Inflammatory macrophage treated with lipopolysaccharide for 4 hours (primary cell): ENCODE results near the gene FAM171A1.
"Not testable (repeated sequence)": the region's sequence is repeated elsewhere in the genome, so short reads cannot be mapped to it uniquely, and the experiment has no call there.

Experiments
- DNase-seq: peaks from one replicate; pipeline ENCODE4 v3.0.0-alpha.2; 2020

FAM171A1 gene

DNA sequence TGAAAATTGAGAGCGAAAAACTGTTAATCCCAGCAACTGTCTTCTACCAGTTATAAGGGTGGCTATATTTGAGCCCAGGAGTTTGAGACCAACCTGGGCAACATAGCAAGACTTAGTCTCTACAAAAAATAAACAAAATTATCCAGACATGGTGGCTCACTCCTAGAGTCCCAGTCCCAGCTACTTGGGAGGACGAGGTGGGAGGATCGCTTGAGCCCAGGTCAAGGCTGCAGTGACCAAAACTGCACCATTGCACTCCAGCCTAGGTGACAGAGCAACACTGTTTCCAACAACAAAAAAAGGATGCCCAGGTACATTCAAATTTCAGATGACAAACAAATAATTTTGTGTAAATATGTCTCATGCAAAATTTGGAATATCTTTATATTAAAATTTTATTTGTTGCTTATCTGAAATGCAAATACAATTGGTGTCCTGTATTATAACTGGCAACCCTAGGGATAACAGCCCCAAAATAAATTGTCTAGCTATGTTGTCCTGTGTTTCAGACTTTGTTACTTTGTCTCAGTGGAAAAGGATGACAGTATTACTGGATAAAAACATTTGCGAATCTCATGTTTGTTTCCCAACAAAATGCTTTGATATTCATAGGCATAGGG is 26.7 kb downstream of the FAM171A1 start:
- no peak for DNase-seq

DNA sequence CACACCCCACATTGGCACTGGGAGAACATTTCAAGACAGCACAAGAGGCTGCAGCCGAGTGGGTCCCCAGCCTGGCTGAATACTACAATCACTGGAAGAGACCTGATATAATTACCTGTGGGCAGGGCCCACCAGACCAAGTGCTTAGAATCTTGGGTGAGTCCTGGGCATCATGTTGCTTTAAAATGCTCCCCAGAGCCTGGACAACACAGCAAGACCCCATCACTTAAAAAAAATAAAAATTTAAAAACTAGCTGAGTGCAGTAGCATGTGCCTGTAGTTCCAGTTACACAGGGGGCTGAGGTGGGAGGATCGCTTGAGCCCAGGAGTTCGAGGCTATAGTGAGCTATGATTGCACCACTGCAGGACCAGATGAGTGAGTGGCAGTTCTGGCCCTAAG is 28.1 kb downstream of the FAM171A1 start:
- no peak for DNase-seq

DNA sequence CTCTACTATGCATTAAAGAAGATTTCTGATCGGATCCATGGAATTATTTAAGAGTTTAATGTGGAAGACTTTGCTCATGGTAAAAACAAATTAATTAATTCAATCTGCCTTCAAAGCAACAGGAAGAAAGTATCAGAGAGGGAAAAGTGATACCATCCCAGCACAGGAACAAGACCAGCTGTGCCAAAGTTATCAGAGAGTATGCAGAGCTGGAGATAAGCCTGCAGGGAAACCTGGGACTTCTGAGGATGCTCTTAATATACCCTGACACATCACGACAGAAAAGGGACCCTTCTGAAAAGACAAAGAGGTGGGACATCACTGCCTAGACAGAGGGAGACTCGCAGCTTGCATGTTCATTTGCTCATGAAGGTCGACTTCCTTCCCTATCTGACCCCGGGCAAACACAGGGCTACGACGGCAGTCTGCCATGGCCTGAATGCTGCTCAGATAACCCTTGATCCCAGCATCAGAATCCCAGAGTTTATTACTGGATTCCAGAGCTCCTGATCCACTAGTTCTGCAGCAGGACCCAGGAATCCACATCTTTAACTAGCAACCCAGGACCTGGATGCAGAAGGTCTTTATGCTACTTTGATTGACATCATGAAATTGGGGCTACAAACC is 29.5 kb downstream of the FAM171A1 start:
- no peak for DNase-seq

DNA sequence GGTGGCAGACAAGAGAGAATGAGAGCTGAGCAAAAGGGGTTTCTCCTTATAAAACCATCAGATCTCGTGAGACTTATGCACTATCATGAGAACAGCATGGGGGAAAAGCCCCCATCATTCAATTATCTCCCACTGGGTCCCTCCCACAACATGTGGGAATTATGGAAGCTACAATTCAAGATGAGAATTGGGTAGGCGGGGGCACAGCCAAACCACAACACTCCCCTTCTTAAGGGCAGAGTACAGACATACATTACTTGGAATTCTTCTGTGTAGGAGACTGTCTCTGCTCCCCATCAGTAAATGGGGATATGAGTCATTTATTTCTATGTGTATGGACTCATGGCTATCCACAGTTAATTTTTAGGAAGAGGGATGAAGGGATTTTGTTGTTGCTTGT is 31.2 kb downstream of the FAM171A1 start:
- DNase-seq: no peak

DNA sequence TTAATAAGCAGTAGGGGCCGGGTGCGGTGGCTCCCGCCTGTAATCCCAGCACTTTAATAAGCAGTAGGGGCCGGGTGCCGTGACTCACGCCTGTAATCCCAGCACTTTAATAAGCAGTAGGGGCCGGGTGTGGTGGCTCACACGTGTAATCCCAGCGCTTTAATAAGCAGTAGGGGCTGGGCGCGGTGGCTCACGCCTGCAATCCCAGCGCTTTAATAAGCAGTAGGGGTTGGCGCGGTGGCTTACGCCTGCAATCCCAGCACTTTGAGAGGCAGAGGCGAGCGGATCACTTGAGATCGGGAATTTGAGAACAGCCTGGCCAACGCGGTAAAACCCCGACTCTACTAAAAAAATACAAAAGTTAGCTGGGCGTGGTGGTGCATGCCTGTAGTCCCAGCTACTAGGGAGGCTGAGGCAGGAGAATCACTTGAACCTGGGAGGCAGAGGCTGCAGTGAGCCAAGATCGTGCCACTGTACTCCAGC is 33.6 kb downstream of the FAM171A1 start:
- DNase-seq: not testable (repeated sequence)

DNA sequence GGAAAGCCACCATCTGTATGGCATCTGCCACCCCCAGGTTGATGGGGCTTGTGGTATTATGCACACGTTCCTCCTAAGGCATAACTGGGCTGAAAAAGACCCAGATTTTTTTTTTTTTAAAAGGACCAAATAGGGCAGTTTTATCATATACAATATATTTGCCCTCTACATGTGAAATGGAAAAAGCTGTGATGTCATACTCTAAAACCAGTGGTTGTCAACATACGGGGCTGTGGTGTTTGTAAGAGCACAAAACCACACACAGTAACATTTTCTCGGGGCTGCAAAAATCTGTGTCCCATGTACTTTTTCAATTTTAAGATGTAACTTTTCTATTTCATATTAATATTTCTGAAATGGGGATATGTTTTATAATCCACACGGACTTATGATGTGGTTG is 34.9 kb downstream of the FAM171A1 start:
- no peak for DNase-seq

DNA sequence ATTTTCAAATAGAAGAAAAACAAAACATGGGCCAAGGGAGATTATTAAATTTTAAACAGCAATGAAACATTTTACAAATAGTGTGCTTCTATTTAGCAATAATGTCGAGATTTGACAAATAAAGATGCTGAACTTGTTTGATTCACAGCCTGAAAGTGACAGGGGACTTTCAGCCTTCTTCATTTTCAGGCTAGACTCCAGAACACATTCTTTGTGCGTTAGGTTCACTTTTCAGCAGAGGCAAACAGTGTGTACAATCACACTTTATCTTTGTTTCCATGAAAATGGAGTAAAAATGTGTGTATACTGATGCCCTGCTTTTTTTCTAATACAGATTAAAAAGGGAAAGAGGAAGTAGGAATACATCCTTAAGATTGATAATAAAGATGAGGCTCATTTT is 35.6 kb downstream of the FAM171A1 start:
- no peak for DNase-seq

DNA sequence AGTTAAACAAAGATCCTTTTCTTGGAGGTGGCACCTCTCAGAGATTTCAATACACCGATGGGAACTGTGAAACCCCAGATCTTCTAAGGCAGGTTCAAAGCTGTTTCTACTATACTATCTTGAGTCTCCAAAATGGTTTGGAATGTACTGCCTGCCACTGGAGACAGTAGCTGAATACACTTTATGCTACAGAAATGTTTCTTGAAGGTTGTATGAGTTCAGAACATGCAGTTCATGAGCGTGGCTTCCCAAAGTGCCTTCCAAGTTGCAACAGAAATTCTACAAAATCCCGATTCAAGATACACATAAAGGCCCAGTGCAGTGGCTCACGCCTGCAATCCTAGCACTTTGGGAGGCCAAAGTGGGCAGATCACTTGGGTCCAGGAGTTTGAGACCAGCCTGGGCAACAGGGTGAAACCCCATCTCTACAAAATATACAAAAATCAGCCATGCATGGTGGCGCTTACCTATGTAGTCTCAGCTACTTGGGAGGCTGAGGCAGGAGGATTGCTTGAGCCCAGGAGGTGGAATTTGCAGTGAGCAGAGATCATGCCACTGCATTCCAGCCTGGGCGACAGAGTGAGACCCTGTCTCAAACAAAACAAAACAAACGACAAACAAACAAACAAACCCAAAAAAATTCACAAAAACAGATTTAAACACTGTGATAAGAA is 36.3 kb downstream of the FAM171A1 start:
- DNase-seq: no peak

DNA sequence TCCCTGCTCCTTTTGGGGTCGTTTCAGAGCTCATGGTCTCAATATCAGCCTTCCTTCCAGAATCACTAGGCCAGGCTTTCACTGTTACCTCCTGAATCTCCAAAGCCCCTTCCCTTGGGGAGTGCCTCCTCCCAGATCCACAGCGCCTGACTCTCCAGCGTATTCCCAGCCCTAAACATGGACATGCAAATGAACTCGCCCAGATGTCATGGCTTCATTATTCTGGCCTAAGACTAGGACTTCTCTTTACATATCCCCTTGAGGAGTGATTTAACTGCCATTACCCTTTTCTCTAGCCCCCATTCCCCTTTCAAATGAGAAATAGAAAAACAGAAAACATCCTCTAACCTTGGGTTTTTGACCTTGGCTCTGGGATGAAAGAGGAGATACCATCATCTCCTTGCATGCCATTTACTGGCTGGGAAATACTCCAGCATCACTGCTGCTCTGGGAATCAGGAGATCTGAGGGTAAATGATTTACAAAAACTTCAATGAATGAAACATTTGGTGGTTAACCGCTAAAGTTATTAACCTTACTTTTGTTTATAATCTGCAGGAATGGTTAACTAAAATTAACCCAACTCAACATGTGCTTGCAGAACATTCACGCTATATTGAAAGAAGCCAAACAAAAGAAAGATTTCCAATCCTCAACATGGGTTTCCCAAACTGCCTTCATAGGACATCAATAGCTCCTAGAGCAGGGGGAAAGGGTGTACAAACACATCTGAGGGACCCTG is 37.0 kb downstream of the FAM171A1 start:
- no peak for DNase-seq

DNA sequence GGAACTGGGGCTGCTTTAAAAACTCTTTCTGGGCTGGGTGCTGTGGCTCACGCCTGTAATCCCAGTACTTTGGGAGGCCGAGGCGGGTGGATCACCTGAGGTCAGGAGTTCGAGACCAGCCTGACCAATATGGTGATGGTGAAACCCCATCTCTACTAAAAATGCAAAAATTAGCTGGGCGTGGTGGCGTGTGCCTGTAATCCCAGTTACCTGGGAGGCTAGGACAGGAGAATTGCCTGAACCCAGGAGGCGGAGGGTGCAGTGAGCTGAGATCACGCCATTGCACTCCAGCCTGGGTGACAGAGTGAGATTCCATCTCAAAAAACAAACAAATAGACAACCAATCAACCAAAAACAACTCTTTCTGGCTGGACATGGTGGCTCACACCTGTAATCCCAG is 37.9 kb downstream of the FAM171A1 start:
- not testable (repeated sequence) for DNase-seq

DNA sequence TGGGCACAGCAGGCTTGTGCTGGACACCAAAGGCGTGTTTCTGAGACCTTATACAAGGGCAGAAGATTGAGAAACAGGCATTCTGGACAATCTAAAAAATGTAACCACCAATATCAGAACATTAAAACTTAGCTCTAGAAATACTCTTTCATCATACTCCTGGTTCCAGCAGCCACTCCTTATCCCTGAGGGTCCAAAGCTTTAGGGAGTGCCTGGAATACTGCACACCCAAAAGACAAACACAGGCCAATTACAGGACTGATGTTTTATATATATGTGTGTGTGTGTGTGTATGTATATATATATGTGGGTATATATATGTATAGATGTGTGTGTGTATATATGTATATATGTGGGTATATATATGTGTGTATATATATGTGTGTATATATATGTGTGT is 39.6 kb downstream of the FAM171A1 start:
- DNase-seq: no peak

DNA sequence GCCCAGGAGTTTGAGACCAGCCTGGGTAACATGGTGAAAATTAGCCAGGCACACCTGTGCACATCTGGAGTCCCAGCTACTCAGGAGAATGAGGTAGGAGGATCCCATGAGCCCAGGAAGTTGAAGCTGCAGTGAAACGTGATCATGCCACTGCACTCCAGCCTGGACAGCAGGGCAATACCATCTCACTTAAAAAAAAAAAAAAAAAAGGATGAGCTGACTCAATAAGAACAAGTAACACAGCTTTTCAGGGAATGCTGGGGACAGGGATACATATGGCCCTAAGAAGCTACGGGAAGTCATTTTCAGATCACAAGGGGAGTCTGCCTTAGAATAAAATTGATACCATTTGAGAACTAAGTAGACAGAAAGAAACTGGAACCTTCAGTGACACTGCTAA is 41.7 kb downstream of the FAM171A1 start:
- DNase-seq: no peak

DNA sequence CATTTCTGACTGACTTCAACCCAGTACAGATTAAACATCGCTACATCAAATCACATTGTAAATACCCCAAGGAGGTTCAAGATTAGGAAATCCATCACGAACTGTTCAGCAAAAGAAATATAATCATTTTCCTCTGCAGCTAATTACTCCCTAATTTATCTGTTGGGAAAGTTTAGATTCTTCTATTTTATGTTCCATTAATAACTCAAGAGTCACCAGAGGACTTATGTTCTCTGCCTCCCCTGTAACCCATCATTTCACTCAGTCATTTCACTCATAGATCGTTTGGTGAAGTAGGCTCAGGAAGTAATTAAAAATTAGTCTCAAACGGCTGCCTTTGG is 45.2 kb downstream of the FAM171A1 start:
- no peak for DNase-seq

DNA sequence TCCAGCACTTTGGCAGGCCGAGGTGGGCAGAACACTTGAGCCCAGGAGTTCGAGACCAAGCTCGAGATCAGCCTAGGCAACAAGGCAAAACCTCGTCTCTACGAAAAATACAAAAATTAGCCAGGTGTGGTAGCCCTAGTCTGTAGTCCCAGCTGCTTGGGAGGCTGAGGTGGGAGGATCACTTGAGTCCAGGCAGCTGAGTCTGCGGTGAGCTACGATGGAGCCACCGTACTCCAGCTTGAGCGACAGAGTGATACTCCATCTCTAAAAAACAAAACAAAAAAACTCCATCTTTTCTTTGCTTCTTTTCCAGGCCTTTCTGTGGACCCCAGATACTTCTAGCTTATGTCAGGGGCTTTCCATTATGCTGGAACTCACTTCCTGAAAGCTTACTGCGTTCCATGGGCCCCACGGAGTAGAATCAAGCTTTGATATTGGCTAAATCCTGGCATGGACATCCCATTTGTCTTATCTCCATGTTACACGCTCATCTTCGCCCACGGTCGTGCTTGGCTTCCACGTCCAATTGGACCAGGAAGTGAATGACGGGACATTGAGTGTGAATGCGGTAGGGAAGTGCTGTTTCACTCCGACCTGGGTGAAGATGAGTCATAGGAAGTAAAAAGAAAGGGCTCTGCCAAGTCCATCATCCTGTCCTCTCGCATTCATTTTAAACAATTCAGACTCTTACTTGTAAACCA is 45.7 kb downstream of the FAM171A1 start:
- no peak for DNase-seq

DNA sequence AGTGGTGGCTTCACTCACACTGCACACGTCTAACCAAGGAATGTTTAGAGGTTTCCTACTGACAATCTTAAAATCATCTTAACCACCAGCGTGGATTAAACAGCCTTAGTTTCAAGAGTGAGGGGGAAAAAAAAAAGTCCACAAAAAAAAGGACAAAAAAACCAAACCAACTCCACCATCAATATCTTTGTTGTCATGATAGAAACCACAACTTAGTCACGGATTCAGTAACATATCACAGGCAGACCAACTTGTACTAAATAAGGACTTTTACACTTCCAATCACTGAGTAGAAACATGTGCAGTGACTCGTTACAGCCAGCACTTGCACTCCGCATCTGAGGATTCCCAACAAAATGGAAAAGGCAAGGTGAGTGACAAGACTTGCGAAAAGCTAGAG is 46.5 kb downstream of the FAM171A1 start:
- DNase-seq: no peak

DNA sequence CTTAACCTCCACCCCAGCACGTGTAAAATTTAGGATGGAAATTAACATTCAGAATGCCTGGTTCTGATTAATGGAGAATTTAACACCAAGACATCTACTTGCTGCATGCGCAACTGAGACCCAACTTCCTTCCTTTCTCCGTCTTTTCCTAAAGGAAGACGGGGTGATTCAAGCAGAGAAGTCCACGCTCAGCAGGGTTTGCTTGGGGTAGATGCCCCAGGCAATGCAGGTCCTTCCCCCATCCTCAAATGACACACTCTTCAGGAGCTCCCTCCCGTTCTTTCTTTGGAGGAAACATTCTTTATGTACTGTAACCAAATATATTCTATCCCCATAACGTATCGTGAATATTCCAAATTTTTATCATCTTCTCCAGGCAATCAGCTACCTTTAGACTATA is 47.0 kb downstream of the FAM171A1 start:
- DNase-seq: no peak

DNA sequence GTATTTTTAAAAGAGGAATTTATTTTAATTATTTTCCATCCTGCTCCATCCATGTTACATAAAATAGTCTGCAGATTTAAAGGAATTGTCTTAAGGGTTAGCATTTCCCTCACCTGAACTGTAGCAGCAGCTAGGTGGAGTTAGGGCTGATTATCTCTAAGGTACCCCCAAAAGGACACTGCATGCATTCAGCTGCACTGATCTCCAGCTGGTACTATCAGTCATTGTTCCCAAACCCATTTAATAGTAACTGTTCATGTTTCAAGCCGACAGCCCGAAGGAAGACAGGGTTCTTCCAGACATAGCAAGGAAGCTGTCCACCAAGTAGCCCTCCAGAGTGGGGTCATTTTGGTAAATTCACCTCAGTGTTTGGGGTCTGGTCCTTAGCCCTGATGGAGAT is 48.7 kb downstream of the FAM171A1 start:
- no peak for DNase-seq

DNA sequence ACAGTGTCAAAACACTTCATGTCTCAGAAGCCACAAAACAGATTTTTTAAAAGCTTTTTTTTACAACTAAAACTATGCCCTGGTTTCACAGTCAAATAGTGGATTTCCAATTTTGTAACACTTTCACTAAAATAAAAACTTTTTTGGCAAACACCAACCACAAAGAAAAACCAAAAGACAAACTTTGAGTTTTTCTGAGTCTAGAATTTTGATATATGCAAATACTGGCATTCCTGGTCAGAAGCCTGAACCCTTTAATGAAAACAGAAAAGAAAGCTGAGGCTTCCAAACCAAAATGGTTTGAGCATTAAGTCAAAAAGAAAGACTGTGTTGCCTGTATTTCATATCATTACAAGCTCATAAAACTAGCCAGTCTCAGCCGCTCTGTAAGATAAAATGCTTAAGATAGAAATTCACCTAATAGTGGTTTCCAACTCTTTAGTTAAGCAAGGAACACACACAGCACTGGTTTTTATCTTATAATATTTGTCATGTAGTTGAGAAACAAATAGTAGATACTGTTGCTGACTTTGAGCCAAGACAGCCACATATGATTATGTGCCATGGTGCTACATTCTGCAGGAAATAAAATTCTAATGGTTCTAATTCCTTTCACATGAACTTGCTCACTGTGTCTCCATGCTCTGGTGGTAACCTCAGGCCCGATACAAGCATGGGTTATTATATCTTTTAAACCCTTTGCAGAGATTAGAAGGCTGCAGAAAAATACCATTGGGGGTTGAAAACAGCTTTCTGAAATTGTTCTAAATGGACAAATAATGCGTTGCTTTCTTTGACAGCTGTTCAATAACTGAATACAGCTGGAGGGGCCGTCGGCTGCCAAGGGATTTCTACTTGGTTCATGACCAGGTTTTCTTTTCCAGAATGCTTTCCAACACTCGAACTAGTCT is 49.4 kb downstream of the FAM171A1 start:
- no peak for DNase-seq

DNA sequence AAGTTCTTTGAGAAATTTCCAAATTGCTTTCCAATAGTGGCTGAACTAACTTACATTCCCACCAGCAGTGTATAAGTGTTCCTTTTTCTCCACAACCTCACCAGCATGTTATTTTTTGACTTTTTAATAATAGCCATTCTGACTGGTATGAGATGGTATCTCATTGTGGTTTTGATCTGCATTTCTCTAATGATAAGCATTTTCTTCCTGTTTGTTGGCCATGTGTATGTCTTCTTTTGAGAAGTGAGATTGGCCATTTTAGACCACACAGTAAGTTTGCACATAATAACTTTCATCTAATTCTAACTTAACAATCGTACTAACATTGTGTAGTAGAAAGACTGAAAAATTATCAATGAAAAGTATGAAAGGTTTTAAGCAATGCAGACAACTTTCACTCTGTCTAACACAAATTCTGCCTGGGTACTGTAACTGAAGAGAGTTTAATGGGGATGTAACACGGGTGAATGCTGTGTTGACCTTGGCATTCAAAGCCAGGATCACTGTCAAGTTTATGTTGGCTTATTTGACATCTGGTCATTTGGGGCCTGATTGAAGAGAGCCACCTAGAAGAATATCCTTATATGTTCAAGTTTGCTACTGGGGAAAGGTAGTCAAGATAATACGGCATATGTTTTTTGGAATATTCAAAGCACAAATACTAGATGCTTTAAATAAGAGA is 50.4 kb downstream of the FAM171A1 start:
- DNase-seq: no peak

DNA sequence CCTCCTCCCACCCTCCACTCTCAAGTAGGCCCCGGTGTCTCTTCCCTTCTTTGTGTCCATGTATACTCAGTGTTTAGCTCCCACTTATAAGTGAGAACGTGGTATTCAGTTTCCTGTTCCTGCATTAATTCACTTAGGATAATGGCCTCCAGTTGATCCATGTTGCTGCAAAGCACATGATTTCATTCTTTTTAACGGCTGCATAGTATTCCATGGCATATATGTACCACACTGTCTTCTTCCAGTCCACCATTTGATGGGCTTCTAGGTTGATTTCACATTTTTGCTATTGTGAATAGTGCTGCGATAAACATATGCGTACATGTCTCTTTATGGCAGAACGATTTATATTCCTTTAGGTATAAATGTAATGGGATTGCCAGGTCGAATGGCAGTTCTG is 51.0 kb downstream of the FAM171A1 start:
- no peak for DNase-seq

DNA sequence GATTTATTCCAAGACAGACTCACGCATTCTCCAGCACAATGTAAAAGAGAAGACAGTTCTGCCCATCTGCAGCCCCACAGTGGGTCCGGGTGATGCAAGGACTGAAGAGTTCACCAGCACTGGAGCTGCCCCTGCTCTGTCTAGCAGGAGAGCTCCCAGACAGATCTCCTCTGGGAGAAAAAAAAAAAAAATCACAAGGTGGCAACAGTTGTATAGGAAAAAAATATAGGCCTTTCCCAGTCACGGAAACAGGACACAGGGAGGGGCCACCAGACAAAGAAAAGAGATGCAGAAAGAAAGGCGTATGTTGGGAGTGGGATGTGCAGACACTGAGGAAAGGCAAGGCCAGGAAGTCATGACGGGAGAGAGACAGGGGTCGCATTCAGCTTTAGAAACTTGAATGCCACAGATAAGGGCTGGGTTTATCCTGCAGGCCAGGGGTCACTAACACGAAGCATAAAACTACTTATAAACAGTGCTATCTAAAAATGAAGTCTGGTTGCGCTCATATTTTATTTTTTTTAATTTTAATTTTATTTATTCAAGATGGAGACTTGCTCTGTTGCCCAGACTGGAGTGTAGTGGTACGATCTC is 54.1 kb downstream of the FAM171A1 start:
- DNase-seq: no peak
